OCI-LY1 (cell line): ENCODE data around the gene GBP7.

Source experiments
- H2AFZ ChIP-seq: fragments of 200-600 bp; sonication (generic), shearing (Covaris generic); 2 replicates; pipeline ENCODE4 v1.6.0; 2014; ENCODE audit warnings: antibody characterized with exemption, mild to moderate bottlenecking, low read length
- H3F3A ChIP-seq: fragments of 200-600 bp; sonication (generic), shearing (Covaris generic); 2 replicates; pipeline ENCODE4 v1.6.0; 2014; ENCODE audit warnings: mild to moderate bottlenecking, antibody characterized with exemption, low read length, moderate library complexity; ENCODE audit not compliant: insufficient read depth
- H3K27ac ChIP-seq: fragments of 200-600 bp; sonication (generic); 2 replicates; pipeline ENCODE4 v1.5.1; 2014; ENCODE audit warnings: low read length, mixed run types, mild to moderate bottlenecking, low read depth; ENCODE audit not compliant: poor library complexity, severe bottlenecking
- H3K27me3 ChIP-seq: fragments of 200-600 bp; sonication (generic); 2 replicates; pipeline ENCODE4 v1.6.0; 2014; ENCODE audit warnings: antibody characterized with exemption, mild to moderate bottlenecking, low read length, moderate library complexity; ENCODE audit not compliant: insufficient read depth
- H3K36me3 ChIP-seq: fragments of 200-600 bp; sonication (generic); 2 replicates; pipeline ENCODE4 v1.6.1; 2014; ENCODE audit warnings: mild to moderate bottlenecking, antibody characterized with exemption, low read length, moderate library complexity, mixed read lengths; ENCODE audit not compliant: insufficient read depth
- H3K4me1 ChIP-seq: fragments of 200-600 bp; sonication (generic); 2 replicates; pipeline ENCODE4 v1.5.1; 2014; ENCODE audit warnings: mild to moderate bottlenecking, low read length, moderate library complexity; ENCODE audit not compliant: insufficient read depth, severe bottlenecking
- H3K4me2 ChIP-seq: fragments of 200-600 bp; sonication (generic), shearing (Covaris generic); 2 replicates; pipeline ENCODE4 v1.6.1; 2014; ENCODE audit warnings: low read length
- H3K4me3 ChIP-seq: fragments of 200-600 bp; sonication (generic); 2 replicates; pipeline ENCODE4 v1.5.1; 2014; ENCODE audit warnings: low read length, low read depth, mild to moderate bottlenecking, mixed read lengths; ENCODE audit not compliant: poor library complexity, severe bottlenecking
- H3K79me2 ChIP-seq: fragments of 200-600 bp; shearing (Covaris generic); 2 replicates; pipeline ENCODE4 v1.6.1; 2016; ENCODE audit warnings: mixed run types, low read length, mixed read lengths; ENCODE audit not compliant: insufficient read depth
- H3K9ac ChIP-seq: fragments of 200-600 bp; sonication (generic), shearing (Covaris generic); 2 replicates; pipeline ENCODE4 v1.6.1; 2014; ENCODE audit warnings: mild to moderate bottlenecking, low read length, mixed read lengths
- H3K9me2 ChIP-seq: fragments of 200-600 bp; sonication (generic), shearing (Covaris generic); 2 replicates; pipeline ENCODE4 v1.6.1; 2014; ENCODE audit warnings: low read depth, mild to moderate bottlenecking, low read length, mixed read lengths
- H3K9me3 ChIP-seq: fragments of 200-600 bp; shearing (Covaris generic); 2 replicates; pipeline ENCODE4 v1.6.1; 2014; ENCODE audit warnings: low read length, mixed read lengths
- H4K20me1 ChIP-seq: fragments of 200-600 bp; sonication (generic), shearing (Covaris generic); 2 replicates; pipeline ENCODE4 v1.6.0; 2016; ENCODE audit warnings: mild to moderate bottlenecking, low read length; ENCODE audit not compliant: insufficient read depth
- EZH2 ChIP-seq: fragments of 200-600 bp; sonication (generic), shearing (Covaris generic); IDR thresholded peaks from 2 replicates; pipeline ENCODE4 v1.8.0; 2017; ENCODE audit warnings: borderline replicate concordance, mixed run types, mild to moderate bottlenecking, antibody characterized with exemption, low read length, moderate library complexity, mixed read lengths
- TF ChIP-seq, protein P1 (sequence below): fragments of 200-600 bp; sonication (generic), shearing (Covaris generic); IDR thresholded peaks from 2 replicates; pipeline ENCODE4 v1.5.1; 2017; ENCODE audit warnings: mild to moderate bottlenecking, antibody characterized with exemption, low read length, moderate library complexity, mixed read lengths

The GBP7 gene

DNA sequence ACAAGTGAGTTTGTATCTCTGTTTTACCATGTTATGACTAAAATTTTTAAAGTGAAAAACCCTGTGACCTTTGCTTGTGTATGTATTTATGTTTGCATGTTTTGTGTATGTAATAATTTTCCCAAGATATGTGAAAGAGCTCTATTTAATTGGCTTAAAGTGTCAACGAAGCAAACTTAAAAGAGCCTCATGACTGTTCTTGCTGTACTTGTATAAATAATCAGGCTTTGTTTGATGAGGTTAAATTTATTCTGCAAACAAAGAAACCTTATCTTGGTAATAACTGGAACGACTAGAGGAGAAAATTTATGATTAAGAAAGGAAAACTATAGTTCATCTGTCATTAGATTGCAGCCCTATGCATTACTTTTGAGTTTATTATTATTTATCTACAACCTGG, 6.6 kb downstream of the GBP7 start:
- Histone ChIP-seq H3K27ac (no peak overlapping the region), H3K79me2 (no peaks in the 10 kb centered on the region), H3K9me3 (no peaks in the 10 kb centered on the region), H4K20me1 (no peaks in the 10 kb centered on the region), H3K36me3 (no peaks in the 10 kb centered on the region), H3K4me2 (no peak overlapping the region), H2AFZ (no peak overlapping the region), H3K4me1 (no peaks in the 10 kb centered on the region), H3K27me3 (no peaks in the 10 kb centered on the region), H3K9me2 (no peaks in the 10 kb centered on the region), H3K9ac (no peak overlapping the region), H3F3A (no peaks in the 10 kb centered on the region), H3K4me3 (no peak overlapping the region)
- TF ChIP-seq, protein P1, sequence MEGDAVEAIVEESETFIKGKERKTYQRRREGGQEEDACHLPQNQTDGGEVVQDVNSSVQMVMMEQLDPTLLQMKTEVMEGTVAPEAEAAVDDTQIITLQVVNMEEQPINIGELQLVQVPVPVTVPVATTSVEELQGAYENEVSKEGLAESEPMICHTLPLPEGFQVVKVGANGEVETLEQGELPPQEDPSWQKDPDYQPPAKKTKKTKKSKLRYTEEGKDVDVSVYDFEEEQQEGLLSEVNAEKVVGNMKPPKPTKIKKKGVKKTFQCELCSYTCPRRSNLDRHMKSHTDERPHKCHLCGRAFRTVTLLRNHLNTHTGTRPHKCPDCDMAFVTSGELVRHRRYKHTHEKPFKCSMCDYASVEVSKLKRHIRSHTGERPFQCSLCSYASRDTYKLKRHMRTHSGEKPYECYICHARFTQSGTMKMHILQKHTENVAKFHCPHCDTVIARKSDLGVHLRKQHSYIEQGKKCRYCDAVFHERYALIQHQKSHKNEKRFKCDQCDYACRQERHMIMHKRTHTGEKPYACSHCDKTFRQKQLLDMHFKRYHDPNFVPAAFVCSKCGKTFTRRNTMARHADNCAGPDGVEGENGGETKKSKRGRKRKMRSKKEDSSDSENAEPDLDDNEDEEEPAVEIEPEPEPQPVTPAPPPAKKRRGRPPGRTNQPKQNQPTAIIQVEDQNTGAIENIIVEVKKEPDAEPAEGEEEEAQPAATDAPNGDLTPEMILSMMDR: no peak

DNA sequence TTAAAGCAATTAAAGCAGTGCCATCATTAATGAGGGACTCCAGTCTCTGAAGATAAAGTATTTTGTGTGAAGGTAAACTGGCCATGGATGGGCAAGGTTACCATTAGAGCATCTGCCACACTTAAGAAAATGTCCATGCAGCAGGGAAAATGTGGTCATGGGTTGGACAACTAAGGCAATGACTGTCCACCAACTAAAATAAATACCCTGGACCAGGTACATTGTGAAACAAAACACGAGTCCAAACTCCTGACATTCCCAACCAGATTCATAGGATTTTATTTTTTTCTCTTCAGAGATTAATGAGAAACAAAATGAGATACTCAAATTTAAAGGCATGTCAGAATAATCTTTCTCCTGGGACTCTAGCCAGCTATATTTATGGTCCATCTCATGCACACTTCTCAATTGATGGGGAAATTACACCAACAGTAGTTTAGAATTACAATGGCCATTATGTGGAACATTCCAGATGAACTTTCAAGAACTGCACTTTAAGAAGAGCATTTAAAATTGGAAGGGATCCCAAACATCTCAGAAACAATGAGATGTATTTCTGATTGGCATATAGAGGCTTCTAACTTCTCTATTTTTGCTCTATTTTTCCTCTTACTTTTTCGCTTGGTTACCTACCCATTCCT, 8.1 kb downstream of the GBP7 start:
- Histone ChIP-seq H3K4me1 (no peaks in the 10 kb centered on the region), H3K79me2 (no peaks in the 10 kb centered on the region), H3F3A (no peaks in the 10 kb centered on the region), H3K9ac (no peak overlapping the region), H3K4me2 (no peak overlapping the region), H3K4me3 (no peak overlapping the region), H2AFZ (no peak overlapping the region), H3K9me2 (no peaks in the 10 kb centered on the region), H3K36me3 (no peaks in the 10 kb centered on the region), H3K27me3 (no peaks in the 10 kb centered on the region), H4K20me1 (no peaks in the 10 kb centered on the region), H3K27ac (no peak overlapping the region), H3K9me3 (no peaks in the 10 kb centered on the region)
- no peak for TF ChIP-seq EZH2
- TF ChIP-seq, protein P1: no peak

DNA sequence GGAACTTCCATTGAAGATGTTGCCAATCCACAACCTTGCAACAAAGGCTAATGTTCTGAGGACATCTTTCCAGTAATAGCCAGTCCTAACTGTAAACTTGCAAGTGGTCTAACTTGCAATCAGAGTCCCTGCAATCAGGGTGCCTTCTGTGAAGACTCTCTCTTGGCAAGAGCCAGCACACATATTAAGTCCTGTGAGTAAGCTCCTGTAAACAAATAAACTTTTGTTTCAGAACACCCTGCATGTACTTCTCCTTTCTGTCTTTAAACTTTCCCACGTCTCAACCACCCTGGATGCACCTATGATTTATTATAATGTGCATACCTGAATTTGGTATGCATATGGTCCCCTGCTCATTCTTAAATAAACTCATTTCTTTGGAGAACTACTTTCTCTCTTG, 9.1 kb downstream of the GBP7 start:
- no peaks in the 10 kb centered on the region for H3K9me3 ChIP-seq
- no peaks in the 10 kb centered on the region for H3K27me3 ChIP-seq
- no peak overlapping the region for H3K4me2 ChIP-seq
- H3K9me2 ChIP-seq: no peaks in the 10 kb centered on the region
- no peaks in the 10 kb centered on the region for H3K79me2 ChIP-seq
- H3K27ac ChIP-seq: no peak overlapping the region
- no peak overlapping the region for H3K9ac ChIP-seq
- no peak for TF ChIP-seq EZH2
- TF ChIP-seq, protein P1: no peak
- H3K4me1 ChIP-seq: no peaks in the 10 kb centered on the region
- H4K20me1 ChIP-seq: no peaks in the 10 kb centered on the region
- H3K36me3 ChIP-seq: no peaks in the 10 kb centered on the region
- no peak overlapping the region for H2AFZ ChIP-seq
- no peak overlapping the region for H3K4me3 ChIP-seq
- no peaks in the 10 kb centered on the region for H3F3A ChIP-seq
